Cerebellar cortex (tissue), 1 donor: ENCODE data around the gene CPA1.

Source experiments
- DNase-seq: peaks from one replicate; pipeline ENCODE4 v3.0.0-alpha.2; 2015; ENCODE audit warnings: low spot score

CPA1 gene

GRCh38 chr7:130379921-130380860, at the start of gene CPA1:
Gene CPA1, plus strand, starts transcription at chr7:130380494. Its CDS starts 27 bp downstream, at chr7:130380521.
- no peak for DNase-seq

DNA sequence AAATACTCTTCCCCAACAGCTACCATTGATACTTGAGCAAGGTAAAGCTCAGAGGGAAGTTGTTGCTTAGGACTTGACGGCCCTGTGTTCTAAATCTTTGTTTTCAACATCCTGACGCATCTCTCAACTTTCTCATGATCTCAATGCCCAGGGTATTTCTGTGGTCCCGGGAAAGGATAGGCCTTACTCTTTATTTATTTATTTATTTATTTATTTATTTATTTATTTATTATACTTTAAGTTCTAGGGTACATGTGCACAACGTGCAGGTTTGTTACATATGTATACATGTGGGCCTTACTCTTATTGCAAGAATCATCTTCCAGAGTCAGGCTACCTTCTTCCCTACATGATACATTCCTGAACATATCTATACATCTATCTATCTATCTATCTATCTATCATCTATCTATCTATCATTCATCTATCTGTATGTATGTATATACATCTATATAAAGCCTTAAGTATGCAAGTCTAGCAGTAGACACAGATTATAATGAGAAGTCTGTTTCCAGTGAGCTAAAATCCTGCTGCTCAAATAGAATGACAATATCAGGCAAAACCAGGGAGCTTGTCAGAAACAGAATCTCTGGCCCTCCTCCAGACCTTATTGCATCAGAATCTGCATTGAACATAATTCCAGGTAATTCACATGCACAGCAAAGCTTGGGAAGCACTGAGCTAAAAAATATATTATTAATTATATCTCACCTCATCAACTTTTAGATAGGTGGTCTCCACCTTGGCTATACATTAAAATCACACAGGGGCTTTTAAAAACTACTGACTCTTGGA, 47.8 kb upstream of the CPA1 start:
- no peak for DNase-seq

DNA sequence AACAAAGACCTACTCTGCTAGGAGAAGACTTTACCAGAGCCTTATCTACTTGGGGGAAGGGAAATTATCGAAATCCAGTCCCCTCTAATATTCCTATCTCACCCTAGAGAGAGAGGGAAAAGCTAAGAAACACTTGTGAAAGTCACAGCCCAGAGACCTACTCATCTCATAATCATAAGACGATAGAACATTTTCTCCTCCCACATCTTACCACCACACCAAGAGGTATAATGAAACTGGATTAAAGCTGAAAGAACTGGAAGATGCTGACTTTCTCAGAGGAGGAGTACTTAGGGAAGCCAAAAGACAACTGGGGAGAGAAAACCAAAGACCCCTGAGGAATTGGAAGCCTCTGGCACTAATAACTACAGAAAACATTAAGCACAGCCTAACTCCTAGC, 46.5 kb upstream of the CPA1 start:
- DNase-seq, result no peak

GRCh38 chr7:130334274-130334673, 46.0 kb upstream of the CPA1 start:
- no peak for DNase-seq

- DNase-seq, result no peak
Observed at GRCh38 chr7:130337410-130337971, 42.8 kb upstream of the CPA1 start.

DNA sequence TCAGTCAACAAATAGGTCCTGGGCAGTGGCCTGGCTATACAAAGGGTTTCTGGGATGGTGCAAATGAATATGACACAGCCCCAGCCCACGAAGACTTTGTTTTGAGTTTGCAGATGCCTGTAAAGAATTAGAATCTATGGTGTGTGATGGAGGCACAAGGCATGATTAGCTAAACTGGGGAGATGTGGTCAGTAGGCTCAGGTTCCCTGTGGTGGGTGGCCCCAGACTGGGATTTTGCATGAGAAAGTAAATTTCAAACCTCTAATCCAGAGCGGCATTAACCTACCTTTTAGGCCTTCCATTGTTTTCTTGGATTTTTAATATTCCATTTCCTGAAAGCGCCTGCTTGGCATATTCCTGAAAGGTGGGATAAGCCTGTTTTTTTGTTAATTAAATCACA, 42.1 kb upstream of the CPA1 start:
- DNase-seq, result no peak

- no peak for DNase-seq
Observed at GRCh38 chr7:130341882-130342281, 38.4 kb upstream of the CPA1 start.

DNA sequence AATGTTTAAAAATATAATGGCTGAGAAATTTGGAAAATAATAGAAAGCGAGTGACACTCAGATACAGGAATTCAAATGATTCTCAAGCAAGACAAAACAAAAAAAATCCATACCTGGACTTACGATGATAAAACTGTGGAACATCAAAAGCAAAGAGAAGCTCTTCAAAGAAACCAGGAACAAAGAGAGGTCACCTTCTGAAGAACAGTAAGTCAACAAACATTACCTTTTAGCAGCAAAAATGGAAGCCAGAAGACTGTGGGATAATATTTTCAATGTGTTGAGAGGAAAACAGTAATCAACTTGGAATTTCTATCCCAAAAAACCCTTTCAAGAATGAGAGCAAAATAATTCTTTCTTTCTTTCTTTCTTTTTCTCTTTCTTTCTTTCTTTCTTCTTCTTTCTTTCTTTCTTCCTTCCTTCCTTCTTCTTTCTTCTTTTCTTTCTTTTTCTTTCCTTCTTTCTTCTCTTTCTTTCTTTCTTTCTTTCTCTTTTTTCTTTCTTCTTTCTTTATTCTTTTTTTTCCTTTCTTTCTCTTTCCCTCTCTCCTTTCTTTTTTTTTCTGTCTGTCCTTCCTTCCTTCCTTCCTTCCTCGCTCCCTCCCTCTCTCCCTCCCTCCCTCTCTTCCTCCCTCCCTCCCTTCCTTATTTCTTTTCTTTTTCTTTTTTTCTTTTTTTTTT, 37.5 kb upstream of the CPA1 start:
- no peak for DNase-seq

DNA sequence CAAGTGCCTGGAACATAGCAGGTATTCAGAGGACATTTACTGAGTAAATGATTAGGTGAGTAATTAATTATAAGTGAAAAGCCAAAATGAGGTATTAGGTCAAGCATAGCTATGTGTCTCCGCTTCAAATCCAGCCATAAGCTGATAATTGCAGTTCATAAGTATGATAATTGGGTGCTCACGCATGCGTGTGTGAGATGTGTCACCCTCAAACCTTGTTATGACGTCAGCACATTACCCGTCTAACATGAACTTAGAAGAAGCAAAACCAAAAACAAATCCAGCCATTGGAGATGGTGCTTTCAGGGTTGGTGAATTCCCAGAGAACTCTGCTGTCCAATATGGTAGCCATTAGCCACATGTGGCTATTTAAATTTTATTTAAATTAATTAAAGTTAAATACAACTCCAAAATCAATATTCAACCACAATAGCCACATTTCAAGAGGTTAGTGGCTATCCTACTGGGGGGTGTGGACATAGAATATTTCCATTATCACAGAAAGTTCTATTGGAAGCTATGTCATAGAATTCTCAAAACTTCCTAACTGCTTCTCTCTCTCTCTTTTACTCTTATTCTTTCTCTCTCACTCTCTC, 35.9 kb upstream of the CPA1 start, which contains the start of gene CPA5:
CPA5 (plus strand) TSS at position 546 of the 596 bp plus-strand sequence. CDS start 1,670 bp downstream, outside the sequence.
- DNase-seq, result no peak

DNA sequence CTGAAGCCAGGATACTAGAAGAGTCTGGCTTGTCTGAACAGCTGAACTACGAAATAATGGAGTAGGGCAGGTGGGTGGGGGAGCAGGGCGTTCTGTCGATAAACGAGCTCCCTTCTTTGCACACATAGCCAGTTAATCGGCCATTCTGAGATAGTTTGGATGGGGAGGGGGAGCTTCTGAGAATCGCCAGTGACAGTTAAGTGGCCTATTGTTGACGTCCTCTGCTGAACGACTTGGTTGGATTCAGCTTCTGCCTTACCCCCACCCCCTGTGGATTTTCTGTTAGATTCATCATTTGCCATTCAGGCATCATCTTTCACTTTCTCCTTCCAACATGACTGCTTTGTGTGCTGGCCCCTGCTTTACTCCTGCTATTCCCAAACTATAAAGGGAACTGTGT, 35.2 kb upstream of the CPA1 start:
- DNase-seq, result no peak

DNA sequence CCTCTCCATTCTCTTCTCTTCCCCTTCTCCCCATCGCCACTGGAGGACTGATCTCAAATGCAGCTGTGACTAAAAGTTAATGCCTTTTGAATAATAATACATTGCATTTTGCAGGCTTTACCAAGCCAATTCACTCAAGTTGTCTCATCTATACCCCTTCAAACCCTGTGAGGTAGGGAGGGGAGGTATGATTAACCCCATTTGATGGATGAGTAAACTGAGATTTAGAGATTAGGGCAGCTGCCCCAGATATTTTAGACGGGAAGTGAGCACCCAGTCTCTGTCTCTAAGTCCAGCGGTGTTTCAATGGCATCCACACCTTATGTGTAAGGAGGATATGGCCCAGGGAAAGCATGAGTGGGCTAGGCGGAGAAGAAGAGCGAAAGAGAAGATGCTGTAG, 34.6 kb upstream of the CPA1 start:
- DNase-seq, result no peak

- DNase-seq, result no peak
Observed at GRCh38 chr7:130346177-130346905, 34.0 kb upstream of the CPA1 start.

DNA sequence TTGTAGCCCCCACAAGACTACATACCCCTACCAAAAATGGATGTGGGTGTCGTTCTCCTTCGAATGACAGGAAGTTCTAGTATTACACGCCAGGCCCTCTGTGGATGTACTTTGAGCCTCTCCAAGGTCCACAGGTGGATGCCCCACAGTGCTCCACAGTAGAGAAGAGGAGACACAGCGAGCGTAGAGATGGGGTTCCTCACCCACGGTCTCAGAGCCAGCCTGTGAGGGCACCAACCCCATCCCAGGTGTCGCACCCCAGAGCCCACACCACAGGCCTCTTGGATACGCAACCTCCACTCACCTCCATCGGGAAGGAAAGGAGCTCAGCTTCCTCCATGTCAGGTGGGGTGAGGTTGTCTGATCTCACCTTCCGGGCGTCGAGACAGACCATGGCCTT, 33.4 kb upstream of the CPA1 start:
- no peak for DNase-seq

GRCh38 chr7:130349911-130350782, 30.1 kb upstream of the CPA1 start:
- DNase-seq, result no peak

GRCh38 chr7:130350945-130351790, 29.1 kb upstream of the CPA1 start:
- no peak for DNase-seq

GRCh38 chr7:130351791-130352090, 28.6 kb upstream of the CPA1 start:
- DNase-seq, result no peak

DNA sequence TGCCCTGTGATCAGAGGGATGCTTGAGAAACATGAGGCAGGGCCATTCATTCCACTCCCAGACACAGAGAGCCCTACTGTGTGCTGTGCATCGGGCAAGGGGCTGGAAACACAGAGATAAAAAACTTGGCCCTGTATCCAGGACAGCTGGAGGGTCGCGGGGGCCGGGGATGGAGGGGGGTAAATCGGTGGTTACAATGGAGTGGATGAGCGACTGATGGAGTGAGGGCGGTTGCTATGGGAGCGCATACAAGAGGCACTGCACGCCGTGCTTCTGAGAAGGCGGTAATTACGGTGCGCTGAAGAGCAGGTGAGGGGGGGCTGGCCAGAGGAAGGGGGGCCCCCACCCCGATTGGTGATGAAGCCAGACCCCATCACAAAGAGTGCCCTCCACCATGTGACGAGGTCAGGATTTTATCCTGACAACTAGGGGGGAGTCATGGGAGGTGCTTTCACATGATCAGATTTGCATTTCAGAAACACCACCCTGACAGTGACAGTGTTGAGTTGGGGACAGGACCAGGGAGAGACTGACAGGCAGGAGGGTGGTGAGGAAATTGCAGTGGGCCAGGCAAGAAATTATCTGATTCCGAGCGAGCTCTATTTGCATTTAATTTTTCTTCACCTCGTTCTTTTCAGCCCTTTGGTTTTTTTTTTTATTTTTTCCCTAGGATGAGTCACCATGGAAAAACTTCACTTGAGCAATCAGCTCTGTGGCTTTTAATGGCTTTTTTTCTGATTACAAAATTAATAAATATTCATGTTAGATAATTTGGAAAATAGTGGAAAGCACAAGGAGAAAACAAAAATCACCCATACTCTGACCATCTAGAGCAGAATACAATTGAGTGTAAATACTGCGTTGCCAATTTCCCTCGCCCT, 27.9 kb upstream of the CPA1 start:
- no peak for DNase-seq

GRCh38 chr7:130353196-130353595, 27.1 kb upstream of the CPA1 start:
- DNase-seq, result no peak
